GM12891 (cell line): ENCODE data around the gene POLR3B.

Experiments
- DNase-seq: peaks from one replicate; pipeline ENCODE4 v3.0.0; 2011; ENCODE audit warnings: low spot score; ENCODE audit not compliant: insufficient read length
- FAIRE-seq: peaks from 2 replicates; lab custom pipeline; 2011; peaks lifted over from hg19 to GRCh38; lab: Jason Lieb, UNC
- PAX5 ChIP-seq: IDR thresholded peaks from 2 replicates; pipeline ENCODE4 v1.6.1; 2011; ENCODE audit warnings: low read length, moderate library complexity, mild to moderate bottlenecking; ENCODE audit not compliant: insufficient read depth, severe bottlenecking
- POLR2A ChIP-seq: IDR thresholded peaks from 2 replicates; pipeline ENCODE4 v1.6.1; 2011; ENCODE audit warnings: low read depth, low read length, control low read depth
- POLR2AphosphoS5 ChIP-seq: IDR thresholded peaks from 2 replicates; pipeline ENCODE4 v1.6.1; 2011; ENCODE audit warnings: low read depth, low read length, control low read depth
- POU2F2 ChIP-seq: IDR thresholded peaks from 2 replicates; pipeline ENCODE4 v1.6.1; 2011; ENCODE audit warnings: low read depth, mild to moderate bottlenecking, control low read depth, low read length, moderate library complexity
- SPI1 ChIP-seq: IDR thresholded peaks from 2 replicates; pipeline ENCODE4 v1.6.1; 2011; ENCODE audit warnings: low read depth, low read length, control low read depth
- TAF1 ChIP-seq: IDR thresholded peaks from 2 replicates; pipeline ENCODE4 v1.6.1; 2011; ENCODE audit warnings: low read depth, low read length, control low read depth

Gene POLR3B

DNA sequence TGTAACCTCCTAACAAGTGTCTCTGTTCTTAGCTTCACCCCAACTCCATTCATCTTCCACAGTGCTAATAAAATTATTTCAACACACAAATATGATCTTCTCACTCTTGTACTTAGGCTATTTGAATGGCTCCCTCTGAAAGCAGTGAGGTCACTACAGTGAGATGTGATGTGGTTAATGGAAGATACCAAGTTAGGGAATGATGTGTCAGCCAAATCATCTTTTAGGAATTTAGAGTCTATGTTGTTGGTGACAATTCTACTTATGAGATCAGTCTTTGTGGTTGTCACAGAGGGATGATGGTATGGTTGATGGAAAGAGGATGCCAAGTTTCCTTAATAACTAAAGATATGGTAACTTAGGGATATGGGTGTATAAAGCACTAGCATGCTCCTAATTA is 57.6 kb downstream of the POLR3B start:
- no peak for TF ChIP-seq POLR2A
- TF ChIP-seq SPI1, result no peak
- TF ChIP-seq TAF1, result no peak
- TF ChIP-seq PAX5, result no peak
- no peak for TF ChIP-seq POU2F2
- TF ChIP-seq POLR2AphosphoS5, result no peak
- FAIRE-seq (no peak), DNase-seq (no peak)

DNA sequence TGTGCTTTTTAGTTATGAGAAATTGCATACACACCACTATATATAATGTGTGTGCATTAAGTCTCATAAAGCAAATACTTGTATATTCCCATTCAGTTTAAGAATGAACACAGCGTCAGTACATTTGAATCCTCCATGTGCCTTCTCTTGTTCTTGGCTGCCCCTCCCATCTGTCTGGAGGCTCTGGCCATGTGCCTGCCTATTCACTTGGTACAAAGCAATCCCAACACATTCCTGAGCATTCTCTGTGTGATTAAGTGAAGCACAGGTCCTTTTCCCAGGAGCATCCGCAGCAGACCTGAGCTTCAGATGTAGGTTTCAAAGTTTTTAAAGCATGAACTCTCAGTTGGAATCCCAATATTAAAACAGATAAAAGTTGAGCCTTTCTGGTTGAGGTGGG is 58.7 kb downstream of the POLR3B start:
- TF ChIP-seq PAX5, result no peak
- TF ChIP-seq POU2F2, result no peak
- no peak for TF ChIP-seq POLR2A
- FAIRE-seq, result no peak
- no peak for DNase-seq

DNA sequence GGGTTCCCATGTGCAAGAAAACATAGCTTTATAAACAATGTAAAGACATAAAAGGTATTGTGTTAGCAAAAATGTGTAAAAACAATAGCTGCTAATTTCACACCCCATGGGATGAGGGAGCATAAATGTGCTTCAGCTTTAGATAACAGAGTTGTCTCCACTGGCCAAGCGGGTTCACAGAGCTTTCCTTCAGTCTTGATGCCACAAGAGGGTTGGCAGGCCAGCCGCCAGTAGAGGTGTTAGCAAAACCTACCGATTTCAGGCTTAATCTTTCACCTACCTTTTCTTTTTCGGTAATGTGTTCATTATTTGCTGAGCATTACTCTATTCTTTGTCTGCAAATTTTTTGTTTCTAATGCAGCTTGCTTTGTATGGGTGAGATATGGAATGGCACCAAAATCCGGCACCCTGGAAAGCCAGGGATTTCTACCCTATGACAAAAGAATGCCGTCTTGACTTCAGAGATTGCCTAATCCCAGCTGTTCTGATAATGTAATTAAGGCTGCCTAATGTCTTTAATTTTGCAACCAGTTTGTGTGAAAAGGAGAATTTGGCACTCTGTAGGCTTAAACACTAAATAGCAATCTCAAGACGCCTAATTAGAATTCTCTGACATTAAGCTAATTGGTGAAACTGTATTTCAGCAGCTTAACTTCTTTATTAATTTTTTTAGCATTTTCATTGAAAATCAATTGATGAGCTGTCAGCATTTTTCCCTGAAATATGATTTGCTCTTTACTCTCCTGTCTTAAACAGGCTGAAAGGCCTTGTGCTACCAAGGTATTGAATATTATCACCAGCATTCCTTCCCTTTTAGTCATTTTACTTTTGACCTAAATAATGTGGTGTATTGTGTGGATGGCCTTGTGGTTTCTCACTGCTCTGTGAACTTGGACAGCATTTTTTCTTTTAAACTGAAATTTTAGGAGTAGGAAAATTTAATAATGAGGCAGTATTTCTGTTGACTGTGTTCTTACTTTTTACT is 60.7 kb downstream of the POLR3B start:
- DNase-seq (no peak), FAIRE-seq (no peak)
- no peak for TF ChIP-seq PAX5
- TF ChIP-seq POLR2A, result no peak
- no peak for TF ChIP-seq SPI1
- no peak for TF ChIP-seq TAF1
- no peak for TF ChIP-seq POLR2AphosphoS5
- no peak for TF ChIP-seq POU2F2

DNA sequence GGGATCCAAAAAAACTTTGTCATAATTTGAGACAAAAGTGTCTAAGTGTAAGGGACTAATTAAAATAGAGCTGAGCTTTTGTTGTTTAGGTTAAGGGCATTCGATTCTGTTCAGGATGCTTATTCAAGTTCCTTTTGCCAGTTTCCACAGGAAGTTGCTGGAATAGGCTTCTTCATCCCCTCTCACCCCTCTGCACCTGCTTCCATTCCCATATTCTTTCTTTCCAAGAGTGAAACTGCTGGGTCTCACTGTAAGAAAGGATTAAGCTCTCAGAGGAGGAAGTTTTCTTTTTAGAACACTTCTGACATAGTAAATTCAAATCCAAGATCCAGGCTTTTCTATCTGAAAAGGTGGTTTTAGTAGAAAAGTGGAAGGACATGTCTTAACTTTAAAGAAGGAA is 61.4 kb downstream of the POLR3B start:
- DNase-seq (no peak), FAIRE-seq (no peak)
- TF ChIP-seq PAX5, result no peak
- TF ChIP-seq SPI1, result no peak
- no peak for TF ChIP-seq TAF1
- no peak for TF ChIP-seq POLR2A

DNA sequence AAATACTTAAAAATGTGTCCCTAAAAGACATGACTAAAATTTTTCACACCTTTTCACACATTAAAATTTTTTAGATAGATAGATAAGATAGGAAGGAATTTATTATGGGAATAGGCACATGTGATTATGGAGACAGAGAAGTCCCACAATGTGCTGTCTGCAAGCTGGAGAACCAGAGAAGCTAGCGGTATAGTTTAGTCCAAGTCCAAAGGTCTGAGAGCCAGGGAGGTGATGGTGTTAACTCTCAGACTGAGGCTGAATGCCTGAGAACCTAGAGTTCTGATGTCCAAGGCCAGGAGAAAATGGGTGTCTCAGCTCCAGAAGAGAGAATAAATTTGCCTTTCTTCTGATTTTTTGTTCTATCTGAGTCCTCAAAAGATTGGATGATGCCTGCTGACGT is 65.7 kb downstream of the POLR3B start:
- FAIRE-seq, result no peak
- no peak for DNase-seq
- TF ChIP-seq POLR2A, result no peak
- TF ChIP-seq POLR2AphosphoS5, result no peak
- TF ChIP-seq POU2F2, result no peak
- no peak for TF ChIP-seq PAX5

DNA sequence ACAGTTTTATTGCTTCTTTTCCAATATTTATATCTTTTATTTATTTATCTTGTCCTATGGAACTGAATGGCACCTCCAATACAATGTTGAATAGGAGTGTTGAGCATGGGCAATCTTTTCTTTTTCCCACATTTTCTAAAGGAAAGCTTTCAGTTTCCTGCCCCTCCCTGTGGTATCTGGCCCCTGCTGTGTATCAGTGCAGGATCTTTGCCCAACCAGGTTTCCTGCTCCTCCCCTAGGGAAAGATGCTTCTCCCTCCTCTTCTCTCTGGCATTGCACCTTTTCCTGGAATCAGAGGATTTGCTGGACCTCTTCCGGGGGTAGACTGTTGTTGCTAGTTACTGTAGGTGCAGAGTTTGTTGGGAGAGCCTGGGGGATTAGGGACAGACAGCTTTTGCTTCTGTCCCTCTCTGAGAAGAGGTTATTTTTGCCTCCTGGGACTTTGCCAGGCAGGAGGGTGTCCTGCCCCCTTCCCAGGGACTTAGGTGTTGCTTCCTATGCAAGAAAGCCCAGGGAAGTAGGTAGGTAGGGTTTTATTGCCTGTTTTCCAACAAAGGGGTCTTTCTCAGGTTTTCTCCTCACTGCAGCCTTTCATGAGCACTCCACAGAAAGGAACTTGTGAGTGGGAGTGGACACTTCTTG is 67.6 kb downstream of the POLR3B start:
- FAIRE-seq (no peak), DNase-seq (no peak)
- TF ChIP-seq TAF1 (no peak), POLR2AphosphoS5 (no peak), POLR2A (no peak), POU2F2 (no peak), PAX5 (no peak), SPI1 (no peak)

DNA sequence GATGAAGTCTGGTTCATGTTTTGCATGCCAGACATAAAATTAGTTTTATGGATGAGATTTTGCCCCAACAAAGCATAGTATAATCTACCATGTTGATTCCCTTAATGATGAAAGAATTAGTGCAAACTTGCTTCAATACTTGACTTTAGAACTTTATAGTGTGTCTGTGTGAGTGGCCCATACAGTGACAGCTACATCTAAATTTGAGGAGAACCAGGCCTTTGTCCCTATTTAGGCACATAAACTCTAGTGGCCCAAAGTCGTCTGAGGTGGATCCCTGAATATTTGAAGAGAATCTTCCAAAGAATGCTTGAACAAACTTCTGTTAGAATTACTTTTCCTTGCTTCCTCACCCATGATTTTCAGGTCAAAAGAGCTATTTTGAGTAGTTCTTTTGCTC is 70.4 kb downstream of the POLR3B start:
- FAIRE-seq (peak; percentile 28), DNase-seq (no peak)
- no peak for TF ChIP-seq TAF1
- no peak for TF ChIP-seq POLR2A

DNA sequence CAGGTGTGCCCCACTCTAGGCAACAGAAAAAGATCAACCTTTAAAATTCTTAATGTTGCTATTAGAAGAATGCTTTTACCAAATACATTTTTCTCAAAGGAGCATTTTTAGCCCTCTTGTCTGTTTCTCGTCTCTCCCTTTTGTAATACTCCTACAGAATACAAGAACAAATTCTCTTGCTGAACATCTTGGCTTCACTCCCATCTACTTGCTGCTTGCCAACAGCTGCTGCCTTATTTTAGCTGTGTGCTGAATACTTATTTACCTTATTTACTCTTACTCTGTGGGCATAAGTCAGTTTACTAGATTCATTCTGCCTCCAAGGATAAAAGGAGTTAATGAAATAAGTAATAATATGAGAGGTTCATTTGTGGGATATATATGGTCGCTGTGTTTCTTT is 70.8 kb downstream of the POLR3B start:
- no peak for TF ChIP-seq POLR2AphosphoS5
- TF ChIP-seq PAX5, result no peak
- TF ChIP-seq POU2F2, result no peak
- TF ChIP-seq SPI1, result no peak
- no peak for TF ChIP-seq POLR2A
- no peak for TF ChIP-seq TAF1
- no peak for FAIRE-seq
- DNase-seq, result no peak

DNA sequence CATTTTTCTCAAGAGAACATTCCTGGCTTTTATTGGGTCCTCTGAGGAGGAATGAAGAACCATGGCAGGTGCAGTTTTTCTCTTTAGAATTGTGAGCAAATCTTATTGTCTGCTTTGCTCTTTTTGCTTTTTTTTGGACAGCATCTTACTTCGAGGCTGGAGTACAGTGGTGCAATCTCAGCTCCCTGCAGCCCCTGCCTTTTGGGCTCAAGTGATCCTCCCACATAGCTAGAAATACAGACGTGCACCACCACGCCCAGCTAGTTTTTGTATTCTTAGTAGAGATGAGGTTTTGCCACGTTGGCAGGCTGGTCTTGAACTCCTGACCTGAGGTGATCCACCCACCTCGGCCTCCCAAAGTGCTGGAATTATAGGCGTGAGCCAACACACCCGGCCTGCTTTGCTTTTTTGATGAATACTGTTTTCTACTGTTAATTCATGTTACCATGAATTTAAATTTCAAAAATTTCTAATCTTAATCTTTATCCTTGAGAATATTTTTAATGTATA is 71.5 kb downstream of the POLR3B start:
- no peak for TF ChIP-seq POU2F2
- no peak for TF ChIP-seq POLR2A
- no peak for FAIRE-seq

DNA sequence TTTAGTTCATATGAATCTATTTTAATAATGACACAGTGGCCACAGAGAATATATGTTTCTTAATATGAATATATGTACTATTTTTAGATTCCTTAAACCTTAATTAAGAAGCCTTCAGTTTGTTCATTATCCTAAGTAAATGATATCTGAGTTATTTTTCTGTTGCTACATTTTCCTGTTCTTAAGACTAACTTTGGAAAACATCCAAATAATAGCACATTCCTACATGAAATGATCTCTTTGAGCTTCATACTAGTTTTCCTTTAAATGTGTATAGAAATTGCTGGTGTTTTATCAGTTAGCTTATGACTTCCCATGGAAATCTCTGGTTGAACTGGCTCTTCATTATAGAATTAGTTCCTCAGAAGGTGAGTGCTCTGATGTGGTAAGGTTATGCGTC is 72.1 kb downstream of the POLR3B start:
- FAIRE-seq (peak; percentile 13), DNase-seq (no peak)
- TF ChIP-seq SPI1, result no peak
- TF ChIP-seq POU2F2, result no peak
- no peak for TF ChIP-seq PAX5
- no peak for TF ChIP-seq TAF1
- TF ChIP-seq POLR2AphosphoS5, result no peak
- no peak for TF ChIP-seq POLR2A

More for the DNA sequence above, 71.5 kb downstream of the POLR3B start:
- DNase-seq, result no peak
